ENCODE data around the gene ZFP62. TPM values are rescaled to one million over a fixed set of nuclear protein-coding genes. Genes with fewer than 3 reads are reported as not detected.
A peak's percentile ranks its signal among the peaks of the same experiment; 100 is the strongest.
"Not testable (repeated sequence)": the region's sequence is repeated elsewhere in the genome, so short reads cannot be mapped to it uniquely, and the experiment has no call there.

Gene ZFP62
- total RNA-seq, 2 donors from 2014 or later: 37.3 to 44.6 TPM

GRCh38 chr5:180829726-180830125, 31.4 kb downstream of the ZFP62 start:
- Mint-ChIP-seq H3K4me3 (peak overlapping the region; percentile 76), H3K36me3 (ENCODE audit: low read depth) (peaks cover 25% of the 10 kb centered on the region), H3K27me3 (ENCODE audit: insufficient read depth) (peaks cover 65% of the 10 kb centered on the region), H3K27ac (no peak overlapping the region), H3K9me3 (peaks cover 43% of the 10 kb centered on the region), H3K4me1 (peaks cover 4% of the 10 kb centered on the region)
- Histone ChIP-seq H3K36me3 (ENCODE audit: control insufficient read depth, insufficient read depth, low read length) (no peaks in the 10 kb centered on the region), H3K9me3 (ENCODE audit: control insufficient read depth, low read length) (peaks cover 24% of the 10 kb centered on the region), H3K9ac (ENCODE audit: extremely low read depth, low read length, poor library complexity, severe bottlenecking) (no peak overlapping the region), H3K4me1 (ENCODE audit: control insufficient read depth, insufficient read depth, low read length) (no peaks in the 10 kb centered on the region), H3K4me3 (ENCODE audit: low read length) (peak overlapping the region; percentile 81), H3K27ac (ENCODE audit: low read depth, low read length) (no peak overlapping the region), H3K27me3 (ENCODE audit: control insufficient read depth, insufficient read depth, low read length, poor library complexity, severe bottlenecking) (no peaks in the 10 kb centered on the region)
- TF ChIP-seq CTCF (conservative IDR thresholded peaks at IDR 0.05): no peak
- WGBS, 2 experiments (ENCODE audit: insufficient coverage in 1 of 2, insufficient read length in 1 of 2): 98% methylated on average over 4 of the region's 5 CpGs; no CpG with 5 or more reads in 1 of the 2 experiments
- no peak for DNase-seq

- H3K27ac Mint-ChIP-seq; DNase-seq; H3K4me1 Mint-ChIP-seq; H3K4me3 Mint-ChIP-seq; H3K4me1 ChIP-seq (ENCODE audit: control insufficient read depth, insufficient read depth, low read length); H3K36me3 ChIP-seq (ENCODE audit: control insufficient read depth, insufficient read depth, low read length); H3K27me3 ChIP-seq (ENCODE audit: control insufficient read depth, insufficient read depth, low read length, poor library complexity, severe bottlenecking); H3K9ac ChIP-seq (ENCODE audit: extremely low read depth, low read length, poor library complexity, severe bottlenecking); H3K27ac ChIP-seq (ENCODE audit: low read depth, low read length): not testable (repeated sequence)
- Histone ChIP-seq H3K9me3 (ENCODE audit: control insufficient read depth, low read length) (peaks cover 24% of the 10 kb centered on the region), H3K4me3 (ENCODE audit: low read length) (peak overlapping the region; percentile 81)
- Mint-ChIP-seq H3K9me3 (peaks cover 43% of the 10 kb centered on the region), H3K27me3 (ENCODE audit: insufficient read depth) (peaks cover 60% of the 10 kb centered on the region), H3K36me3 (ENCODE audit: low read depth) (peaks cover 17% of the 10 kb centered on the region)
- WGBS, 2 experiments (ENCODE audit: insufficient coverage in 1 of 2, insufficient read length in 1 of 2): 95 to 98% methylated on average over 6 to 12 of the region's 13 CpGs
These were observed 32.1 kb downstream of the ZFP62 start for GRCh38 chr5:180828756-180829531.

GRCh38 chr5:180827374-180827773, 33.7 kb downstream of the ZFP62 start:
- H3K9me3 Mint-ChIP-seq: peaks cover 43% of the 10 kb centered on the region
- not testable (repeated sequence) for H3K27me3 ChIP-seq (ENCODE audit: control insufficient read depth, insufficient read depth, low read length, poor library complexity, severe bottlenecking); H3K27ac ChIP-seq (ENCODE audit: low read depth, low read length); H3K4me1 Mint-ChIP-seq; DNase-seq; H3K4me1 ChIP-seq (ENCODE audit: control insufficient read depth, insufficient read depth, low read length); H3K27ac Mint-ChIP-seq; H3K4me3 ChIP-seq (ENCODE audit: low read length); H3K36me3 ChIP-seq (ENCODE audit: control insufficient read depth, insufficient read depth, low read length); H3K4me3 Mint-ChIP-seq; H3K9ac ChIP-seq (ENCODE audit: extremely low read depth, low read length, poor library complexity, severe bottlenecking)
- H3K36me3 Mint-ChIP-seq (ENCODE audit: low read depth): peaks cover 17% of the 10 kb centered on the region
- 20 to 81% methylated on average over 1 to 6 of the region's 7 CpGs for WGBS, 2 experiments (ENCODE audit: insufficient coverage in 1 of 2, insufficient read length in 1 of 2)
- H3K9me3 ChIP-seq (ENCODE audit: control insufficient read depth, low read length): peaks cover 24% of the 10 kb centered on the region
- H3K27me3 Mint-ChIP-seq (ENCODE audit: insufficient read depth): peaks cover 59% of the 10 kb centered on the region

GRCh38 chr5:180825768-180826525, 35.1 kb downstream of the ZFP62 start:
- Histone ChIP-seq H3K36me3 (ENCODE audit: control insufficient read depth, insufficient read depth, low read length) (no peaks in the 10 kb centered on the region), H3K4me1 (ENCODE audit: control insufficient read depth, insufficient read depth, low read length) (no peaks in the 10 kb centered on the region), H3K27me3 (ENCODE audit: control insufficient read depth, insufficient read depth, low read length, poor library complexity, severe bottlenecking) (no peaks in the 10 kb centered on the region), H3K4me3 (ENCODE audit: low read length) (no peak overlapping the region), H3K9me3 (ENCODE audit: control insufficient read depth, low read length) (peaks cover 24% of the 10 kb centered on the region), H3K27ac (ENCODE audit: low read depth, low read length) (no peak overlapping the region), H3K9ac (ENCODE audit: extremely low read depth, low read length, poor library complexity, severe bottlenecking) (no peak overlapping the region)
- WGBS, 2 experiments (ENCODE audit: insufficient coverage in 1 of 2, insufficient read length in 1 of 2): 91 to 100% methylated on average over 1 to 3 of the region's 3 CpGs
- Mint-ChIP-seq H3K27ac (no peak overlapping the region), H3K4me1 (peaks cover 7% of the 10 kb centered on the region), H3K9me3 (peaks cover 38% of the 10 kb centered on the region), H3K36me3 (ENCODE audit: low read depth) (peaks cover 17% of the 10 kb centered on the region), H3K27me3 (ENCODE audit: insufficient read depth) (peaks cover 47% of the 10 kb centered on the region), H3K4me3 (no peak overlapping the region)
- no peak for DNase-seq
- no peak for TF ChIP-seq CTCF (conservative IDR thresholded peaks at IDR 0.05)

Data from endodermal cell (in vitro differentiated cells).